Measurements from ENCODE around the gene RAB7B. TPM values are rescaled to one million over a fixed set of nuclear protein-coding genes. Genes with fewer than 3 reads are reported as not detected.
A peak's percentile ranks its signal among the peaks of the same experiment; 100 is the strongest.
"Not testable (repeated sequence)": the region's sequence is repeated elsewhere in the genome, so short reads cannot be mapped to it uniquely, and the experiment has no call there.

RAB7B gene, protein sequence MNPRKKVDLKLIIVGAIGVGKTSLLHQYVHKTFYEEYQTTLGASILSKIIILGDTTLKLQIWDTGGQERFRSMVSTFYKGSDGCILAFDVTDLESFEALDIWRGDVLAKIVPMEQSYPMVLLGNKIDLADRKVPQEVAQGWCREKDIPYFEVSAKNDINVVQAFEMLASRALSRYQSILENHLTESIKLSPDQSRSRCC
- 10 to 100 TPM in 5 of 12 donors, 1 to 10 TPM in 6, not detected in 1; 8.7 to 19.4 (median 10.0) TPM for polyA plus RNA-seq (ENCODE audit: insufficient read length in 12 of 12)
- long read RNA-seq, donor 1, partial matches to known transcripts, result 0 of 1 reads
- long read RNA-seq, donor 1, other reads (novel, unspliced or antisense), result 0 of 1 reads
- long read RNA-seq, donor 2, partial matches to known transcripts, result 0 of 5 reads
- long read RNA-seq, donor 2, other reads (novel, unspliced or antisense), result 0 of 5 reads
- long read RNA-seq, donor 3, partial matches to known transcripts, result 0 of 2 reads
- long read RNA-seq, donor 3, other reads (novel, unspliced or antisense), result 0 of 2 reads
- long read RNA-seq, donor 4, result 0 reads
- long read RNA-seq, donor 5, partial matches to known transcripts, result 0 of 2 reads
- long read RNA-seq, donor 5, other reads (novel, unspliced or antisense), result 0 of 2 reads
- long read RNA-seq, donor 6, partial matches to known transcripts, result 0 of 1 reads
- long read RNA-seq, donor 6, other reads (novel, unspliced or antisense), result 0 of 1 reads
- long read RNA-seq, donor 7, result 0 reads
- long read RNA-seq, donor 8, partial matches to known transcripts, result 0 of 1 reads
- long read RNA-seq, donor 8, other reads (novel, unspliced or antisense), result 0 of 1 reads
- long read RNA-seq, donor 9, partial matches to known transcripts, result 0 of 2 reads
- long read RNA-seq, donor 9, other reads (novel, unspliced or antisense), result 0 of 2 reads
- long read RNA-seq, donor 10, partial matches to known transcripts, result 13 of 15 reads
- long read RNA-seq, donor 10, other reads (novel, unspliced or antisense), result 0 of 15 reads
- long read RNA-seq, donor 11, partial matches to known transcripts, result 8 of 11 reads
- long read RNA-seq, donor 11, other reads (novel, unspliced or antisense), result 0 of 11 reads

DNA sequence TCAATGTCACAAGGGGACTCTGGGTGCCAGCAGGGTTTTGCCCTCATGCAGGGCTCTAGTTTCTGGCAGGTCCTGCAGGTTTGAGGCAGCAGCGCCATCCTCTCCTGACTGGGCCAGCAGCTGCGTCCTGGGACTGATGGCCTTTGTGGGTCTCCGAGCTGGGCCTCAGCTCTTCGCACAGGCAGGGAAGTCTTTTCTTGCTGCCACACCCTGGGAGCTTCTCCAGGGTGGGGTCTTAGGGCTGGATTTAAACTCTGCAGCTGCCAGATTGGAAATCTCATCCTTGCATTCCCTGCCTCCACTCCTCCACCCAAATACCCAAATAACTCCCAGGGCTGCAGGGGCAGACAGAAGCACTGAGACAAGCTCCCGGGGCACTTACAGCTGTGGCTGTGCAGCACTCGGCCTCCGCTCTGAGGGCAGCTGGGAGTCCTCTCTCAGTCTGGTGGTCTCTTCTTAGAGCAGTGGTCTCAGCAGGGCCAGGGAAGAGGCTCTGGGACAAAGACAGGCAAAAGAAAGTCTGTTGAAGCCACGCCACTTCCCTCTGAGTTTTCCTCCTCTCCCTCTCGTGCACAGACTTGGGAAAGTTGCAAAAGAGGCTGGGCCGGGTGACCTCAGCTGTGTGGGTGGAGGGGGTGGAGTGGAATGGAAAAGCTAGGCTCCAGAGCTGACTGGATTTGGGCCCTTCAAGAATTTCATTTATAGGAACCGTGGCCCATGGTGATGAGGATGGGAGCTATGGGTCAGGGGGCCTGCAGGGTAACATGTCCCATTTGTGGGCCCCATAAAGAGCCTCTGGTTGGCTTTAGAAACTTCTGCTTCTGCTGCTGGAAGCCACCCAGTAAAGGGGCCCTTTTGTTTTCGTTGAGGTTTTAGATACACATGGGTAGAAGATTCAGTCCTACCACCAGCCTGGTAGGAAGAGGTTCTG, at the start of gene RAB7B:
Gene RAB7B (minus strand): TSS at position 525 of the 931 bp plus-strand sequence. CDS start 9,260 bp downstream, outside the sequence.
- peak; percentile 80 for DNase-seq

DNA sequence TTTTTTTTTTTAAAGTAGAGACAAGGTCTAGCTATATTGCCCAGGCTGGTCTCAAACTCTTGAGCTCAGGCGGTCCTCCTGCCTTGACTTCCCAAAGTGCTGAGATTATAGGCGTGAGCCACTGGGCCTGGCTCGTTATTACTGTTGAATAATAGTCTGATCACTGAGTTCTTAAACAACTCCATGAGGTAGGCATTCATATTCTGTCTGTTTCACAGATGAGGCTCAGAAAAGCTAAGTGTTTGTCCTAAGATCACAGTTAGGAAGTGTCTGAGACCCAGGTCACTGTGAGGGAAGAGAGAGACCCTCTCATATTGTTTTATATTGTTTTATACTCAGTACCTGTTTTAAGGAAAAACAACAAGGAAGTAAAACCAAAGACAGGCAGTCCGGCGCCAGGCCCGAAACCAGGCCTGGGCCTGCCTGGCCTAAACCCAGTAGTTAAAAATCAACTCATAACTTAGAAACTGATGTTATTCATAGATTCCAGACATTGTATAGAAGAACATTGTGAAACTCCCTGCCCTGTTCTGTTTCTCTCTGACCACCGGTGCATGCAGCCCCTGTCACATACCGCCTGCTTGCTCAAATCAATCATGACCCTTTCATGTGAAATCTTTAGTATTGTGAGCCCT, 49.2 kb upstream of the RAB7B start:
- DNase-seq, result not testable (repeated sequence)

DNA sequence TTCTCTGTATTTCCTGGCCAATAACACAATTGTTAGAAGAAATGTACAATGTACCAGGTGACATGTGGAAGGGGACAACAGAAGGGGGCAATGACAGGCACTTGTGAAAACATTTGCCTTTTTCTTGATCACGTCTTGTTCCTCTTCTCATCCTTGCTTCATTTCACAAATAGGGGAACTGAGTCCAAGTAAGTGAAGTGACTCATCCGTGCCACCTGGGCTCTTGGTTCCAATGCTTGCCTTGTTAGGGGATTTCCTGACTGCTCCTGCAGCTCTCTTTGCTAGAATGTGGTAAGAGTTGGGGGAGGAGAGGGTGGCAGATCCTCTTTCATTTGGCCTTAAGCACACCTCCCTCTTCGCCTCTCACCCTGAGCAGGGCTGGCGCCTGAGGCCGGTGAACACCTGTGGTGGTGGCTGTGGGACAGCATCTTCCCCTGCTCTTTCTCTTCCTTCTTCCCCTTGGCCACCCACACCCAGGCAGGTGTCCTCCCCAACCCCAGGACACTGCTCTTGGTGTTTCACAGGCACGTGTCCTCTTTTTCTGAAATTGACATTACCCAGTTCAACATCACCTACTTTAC, 47.5 kb upstream of the RAB7B start:
- no peak for DNase-seq

DNA sequence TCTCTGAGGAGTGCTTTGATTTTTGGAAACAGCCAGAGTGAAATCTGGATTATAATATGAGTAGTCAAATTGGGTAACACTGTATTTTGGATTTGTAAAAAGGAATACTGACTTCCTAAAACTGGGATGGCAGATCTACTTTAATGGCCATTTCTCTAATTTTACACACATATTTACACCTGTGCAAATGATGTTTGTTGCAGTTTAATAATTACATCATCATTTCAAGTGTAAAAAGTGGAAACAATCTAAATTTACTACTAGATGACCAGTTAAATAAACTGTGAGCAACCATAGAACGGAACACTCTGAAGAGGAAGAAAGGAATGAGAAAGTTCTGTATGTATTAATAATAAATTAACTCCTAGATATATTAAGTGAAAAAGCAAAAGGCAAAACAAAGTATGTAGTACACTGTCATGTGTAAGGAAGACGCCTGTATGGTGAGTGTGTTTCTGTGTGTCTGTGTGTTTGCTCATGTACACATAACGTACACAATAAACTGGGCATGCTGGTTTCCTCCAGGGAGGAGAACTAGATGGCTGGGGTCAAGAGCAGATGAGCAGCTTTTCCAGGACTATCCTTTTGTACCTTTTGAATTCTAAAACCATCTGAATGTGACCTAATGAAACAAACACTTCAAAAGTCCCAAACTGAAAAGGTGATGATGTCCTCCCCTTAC, 46.9 kb upstream of the RAB7B start:
- no peak for DNase-seq

DNA sequence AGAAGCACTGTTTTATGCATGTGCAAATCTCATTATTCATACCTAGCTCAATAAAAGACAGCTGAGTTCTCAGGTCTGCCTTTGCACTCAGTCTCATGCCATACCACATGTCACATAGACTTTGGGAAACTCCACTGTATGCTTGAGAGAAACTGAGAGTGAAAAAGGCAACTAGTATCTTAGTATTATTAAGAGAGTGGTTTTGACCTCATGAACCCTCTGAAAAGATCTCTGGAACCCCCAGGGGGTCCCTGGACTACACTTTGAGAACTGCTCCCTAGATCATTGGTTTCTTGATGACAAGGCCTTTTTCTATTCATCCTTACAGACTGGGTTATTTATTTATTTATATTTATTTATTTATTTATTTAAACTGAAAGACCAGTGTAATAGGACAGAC, 46.1 kb upstream of the RAB7B start:
- DNase-seq, result no peak

DNA sequence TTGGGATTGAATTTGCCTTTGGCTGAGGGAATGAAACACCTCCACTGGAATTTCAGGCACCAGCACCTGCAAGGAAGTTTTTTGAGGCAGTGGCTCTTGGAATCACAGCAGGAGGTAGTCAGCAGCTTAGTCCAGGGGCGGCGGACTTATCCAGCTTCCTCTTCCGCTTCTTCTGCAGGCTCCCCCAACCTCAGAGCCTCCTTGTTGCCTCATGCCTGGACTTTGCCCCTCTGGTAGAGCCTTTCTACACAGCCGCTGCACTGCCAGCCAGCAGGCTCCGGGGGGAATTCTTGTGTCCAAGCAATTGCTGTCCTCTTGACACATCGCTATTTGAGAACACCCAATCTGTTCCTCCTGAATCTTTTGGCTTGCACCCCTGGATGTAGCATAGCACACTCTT, 45.4 kb upstream of the RAB7B start:
- DNase-seq, result no peak

DNA sequence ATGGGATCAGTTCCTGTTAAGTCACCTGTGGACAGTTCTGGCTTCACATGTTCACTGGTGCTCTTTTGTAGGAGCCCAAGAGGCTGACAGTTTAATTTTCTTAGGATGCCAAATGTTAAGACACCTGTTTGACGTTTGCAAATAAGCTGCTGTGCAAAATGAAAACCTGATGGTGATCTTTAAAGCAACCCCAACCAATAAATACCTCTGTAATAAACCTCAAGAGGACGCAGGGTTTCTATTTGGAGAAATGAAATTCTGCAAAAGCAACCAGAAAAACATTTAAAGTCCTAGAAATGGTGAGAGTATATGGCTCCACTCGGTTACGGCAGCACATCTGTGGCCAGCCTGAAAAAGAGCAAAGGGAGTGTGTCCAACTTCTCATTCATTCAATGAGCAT, 44.1 kb upstream of the RAB7B start:
- no peak for DNase-seq

DNA sequence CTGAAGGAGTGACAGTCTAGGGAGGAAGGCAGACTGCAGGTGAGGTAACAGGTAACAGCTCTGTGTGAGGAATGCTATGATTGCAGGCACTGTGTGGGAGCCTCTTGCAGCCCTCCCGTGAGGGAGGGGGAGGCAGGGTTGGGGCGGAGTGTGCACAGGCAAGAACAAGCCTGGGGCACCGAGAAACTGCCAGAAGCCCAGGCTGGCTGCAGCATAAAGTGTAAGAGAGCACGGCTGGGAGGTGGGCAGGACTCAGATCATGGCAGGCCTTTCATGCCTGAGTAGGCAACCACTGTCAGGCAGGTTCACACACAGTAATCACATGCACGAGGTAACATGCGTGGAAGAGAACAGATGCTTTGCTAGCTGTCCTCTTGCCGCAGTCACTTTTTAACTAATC, 38.4 kb upstream of the RAB7B start:
- no peak for DNase-seq

DNA sequence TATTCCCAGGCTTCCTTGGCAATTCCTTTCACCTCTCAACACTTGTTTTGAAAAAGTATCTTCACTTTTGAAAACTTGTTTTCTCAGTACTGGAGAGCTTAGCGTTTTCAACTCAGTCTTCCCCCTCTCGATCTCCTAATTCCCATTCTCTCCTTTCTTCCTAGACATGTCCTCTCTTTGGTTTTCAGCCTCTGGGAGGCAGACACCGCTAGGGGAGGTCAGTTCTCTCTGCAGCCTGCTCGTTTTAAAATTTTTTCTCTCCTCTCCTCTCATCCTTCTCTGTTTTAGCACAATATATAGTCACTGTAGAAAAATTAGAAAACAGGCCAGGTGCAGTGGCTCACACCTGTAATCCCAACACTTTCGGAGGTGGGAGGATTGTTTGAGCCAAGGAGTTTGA, 37.1 kb upstream of the RAB7B start:
- no peak for DNase-seq

DNA sequence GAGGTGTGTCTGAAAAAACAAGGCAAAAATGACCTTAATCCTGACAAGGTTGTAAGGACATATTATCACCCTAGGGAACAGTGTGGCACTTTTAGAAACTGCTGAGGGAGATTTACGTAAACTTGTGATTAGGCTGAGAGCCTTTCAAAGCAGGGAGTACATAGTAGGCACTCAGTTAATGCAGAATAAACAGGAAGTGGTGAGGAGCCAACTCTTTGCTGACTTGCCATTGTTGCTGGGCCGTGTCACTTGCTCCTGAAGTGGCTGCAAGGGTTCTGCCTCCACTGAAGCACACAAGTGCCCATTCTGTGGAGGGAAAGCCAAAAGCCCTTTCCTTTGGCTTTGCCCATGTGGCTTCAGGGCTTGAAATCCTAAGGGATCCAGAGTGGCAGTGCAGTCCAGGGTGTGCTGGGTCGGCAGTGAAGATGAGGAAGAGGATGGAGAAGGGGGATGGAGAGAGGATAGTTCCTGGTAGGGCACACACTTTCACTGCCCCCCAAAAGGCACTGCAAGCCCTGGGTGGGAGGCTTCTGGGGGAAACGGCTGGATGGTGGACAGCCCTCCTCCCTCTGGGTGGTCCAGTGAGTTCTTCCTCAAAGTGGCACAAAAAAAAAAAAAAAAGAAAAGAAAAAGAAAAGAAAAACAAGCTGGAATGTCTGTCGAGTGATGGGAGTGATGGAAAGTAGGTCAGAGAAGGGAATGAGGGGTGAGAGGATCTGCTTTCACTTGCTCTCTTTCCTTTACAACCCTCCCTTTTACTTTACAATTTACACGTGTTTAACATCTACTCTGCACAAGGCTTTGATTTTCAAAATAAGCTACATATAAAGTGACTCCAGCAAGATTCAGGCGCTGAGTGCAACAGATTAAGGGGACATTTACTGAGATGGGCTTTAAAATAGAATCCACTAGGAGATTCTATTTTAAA, 36.1 kb upstream of the RAB7B start:
- DNase-seq, result no peak

DNA sequence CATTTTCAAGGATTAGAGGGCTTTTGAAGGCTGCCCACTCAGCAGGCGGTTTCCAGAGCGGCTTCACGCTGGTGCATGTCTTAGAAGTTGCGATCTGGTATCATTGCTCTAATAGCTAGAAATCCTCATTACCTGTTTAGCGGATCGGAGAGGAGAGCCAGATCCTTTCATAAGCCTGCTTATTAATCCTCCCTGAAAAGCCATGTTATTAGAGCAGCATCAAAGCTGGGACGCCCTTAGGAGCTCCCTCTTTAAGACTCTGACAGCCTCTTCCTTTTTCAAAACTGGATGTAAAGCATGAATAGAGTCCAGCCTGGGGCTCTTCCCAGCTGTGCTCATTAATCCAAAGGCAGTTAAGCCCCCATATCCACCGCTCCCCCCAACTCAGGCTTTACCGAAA, 34.4 kb upstream of the RAB7B start:
- DNase-seq, result no peak

DNA sequence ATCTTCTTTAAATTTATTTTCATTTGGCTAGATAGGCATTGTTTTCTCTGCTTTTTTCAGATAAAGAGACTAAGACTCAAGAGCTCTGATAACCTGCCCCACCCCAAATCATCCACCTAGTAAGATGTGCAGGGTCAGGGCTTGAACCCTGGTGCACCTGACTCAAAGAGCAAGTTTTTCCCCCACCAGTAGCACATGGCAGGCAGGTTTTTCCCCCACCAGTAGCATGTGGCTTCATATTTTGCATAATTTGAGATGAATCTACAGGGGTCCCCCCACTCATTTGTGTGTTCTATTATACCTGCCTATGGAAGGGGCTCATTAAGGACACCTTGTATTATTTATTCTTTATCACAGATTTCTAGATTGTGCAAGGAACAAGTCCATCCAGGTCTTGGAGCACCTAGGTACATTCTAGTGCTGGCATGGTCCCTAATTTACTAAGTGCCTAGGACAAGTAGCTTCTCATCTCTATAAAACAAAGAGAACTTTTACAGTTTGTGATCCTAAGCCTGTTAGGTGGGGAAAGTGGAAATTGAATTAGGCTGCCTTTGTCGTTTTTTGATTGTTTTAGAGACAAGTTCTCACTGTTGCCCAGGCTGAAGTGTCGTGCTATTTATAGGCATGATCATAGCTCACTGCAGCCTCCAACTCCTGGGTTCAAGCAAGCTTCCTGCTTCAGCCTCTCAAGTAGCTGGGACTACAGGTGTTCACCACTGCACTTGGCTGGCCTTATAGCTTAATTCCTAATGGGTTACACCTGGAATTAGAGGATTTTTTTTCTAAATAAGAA, 33.7 kb upstream of the RAB7B start:
- no peak for DNase-seq

DNA sequence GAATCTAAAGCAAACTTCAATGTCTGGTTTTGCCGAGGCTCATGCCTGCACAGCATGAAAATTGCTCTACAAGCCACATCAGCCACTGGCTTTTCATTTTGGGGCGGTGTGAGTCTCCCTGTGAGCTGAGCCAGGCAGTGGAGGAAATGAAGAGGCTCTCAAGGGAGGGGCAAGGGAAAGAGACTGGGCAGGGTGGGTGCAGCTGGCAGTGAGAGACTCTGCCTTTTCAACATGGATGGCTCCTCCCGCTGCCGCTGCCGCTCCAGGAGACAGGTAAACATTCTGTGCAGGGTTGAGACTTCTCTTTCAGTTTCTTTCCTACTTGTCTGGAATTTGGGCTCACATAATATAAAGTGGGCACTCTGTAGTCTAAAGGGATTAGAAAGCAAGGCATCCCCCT, 31.8 kb upstream of the RAB7B start:
- no peak for DNase-seq

DNA sequence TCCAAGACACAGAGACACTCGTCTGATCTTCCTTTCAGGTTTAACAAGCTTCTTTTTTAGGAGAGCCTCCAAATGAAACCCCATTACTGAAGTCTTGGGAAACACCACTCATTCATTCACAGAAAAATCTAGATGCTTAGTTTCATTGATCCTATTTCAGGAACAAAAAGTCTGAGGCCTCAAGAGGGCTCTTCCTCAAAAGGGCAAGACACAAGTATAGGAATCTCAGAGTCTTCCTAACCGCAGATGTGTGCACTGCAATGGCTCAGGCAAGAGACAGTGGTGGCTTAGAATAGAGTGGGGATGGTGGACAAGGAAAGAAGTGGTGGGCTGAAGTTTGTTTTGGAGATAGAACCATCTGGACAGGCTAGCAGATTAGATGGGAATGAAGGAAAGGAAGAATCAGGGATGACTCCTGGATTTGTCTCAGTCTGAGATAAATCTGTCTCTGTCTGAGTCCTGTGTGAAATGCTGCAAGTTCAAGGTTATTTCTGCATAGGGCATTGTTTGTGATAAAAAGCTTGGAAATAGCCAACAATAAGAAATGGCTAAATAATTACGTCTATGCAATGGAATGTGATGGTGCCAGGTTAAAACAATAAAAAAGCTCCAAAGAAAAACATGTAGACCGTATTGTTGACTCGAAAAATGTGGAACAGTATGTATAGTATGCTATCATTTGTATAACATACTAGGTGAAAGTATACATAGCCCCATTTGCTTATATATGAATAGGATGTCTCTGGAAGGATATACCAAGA, 29.4 kb upstream of the RAB7B start:
- no peak for DNase-seq

DNA sequence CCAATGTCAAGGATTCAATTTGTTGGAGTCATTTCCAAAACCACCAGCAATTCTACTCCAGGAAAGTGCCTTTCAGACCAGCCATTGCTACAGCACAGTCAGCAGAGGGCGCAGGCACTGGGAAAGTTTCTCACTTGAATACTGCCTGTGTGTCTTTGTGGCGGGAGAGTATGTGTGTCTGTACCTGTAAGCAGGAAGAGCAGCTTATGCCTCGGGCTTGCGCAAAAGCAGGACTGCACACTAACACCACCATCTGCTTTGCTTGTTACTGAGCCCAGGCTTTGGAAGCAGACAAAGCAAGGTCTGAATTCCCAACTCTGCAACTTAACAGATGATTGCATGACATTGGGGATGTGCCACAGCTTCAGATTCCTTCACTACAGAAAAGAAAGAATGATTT, 27.5 kb upstream of the RAB7B start:
- peak; percentile 69 for DNase-seq

DNA sequence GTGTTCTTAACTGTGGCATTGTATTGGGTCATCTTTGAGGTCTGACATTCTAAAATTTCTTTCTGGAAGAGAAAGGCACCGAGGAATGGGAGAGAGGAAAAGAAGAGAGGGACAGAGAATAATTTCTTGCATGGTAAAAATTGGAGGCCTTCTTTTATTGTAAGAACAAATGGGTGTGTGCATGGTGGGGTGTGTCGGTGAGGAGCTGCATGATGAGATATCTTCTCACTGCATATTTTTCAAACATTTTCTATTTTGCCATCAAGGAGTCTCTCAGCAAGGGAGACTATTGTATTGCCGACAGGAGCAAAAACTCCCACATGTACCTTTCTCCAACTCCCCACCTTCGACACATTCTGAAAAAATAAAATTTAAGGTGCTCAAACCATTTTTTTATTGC, 27.0 kb upstream of the RAB7B start:
- no peak for DNase-seq

DNA sequence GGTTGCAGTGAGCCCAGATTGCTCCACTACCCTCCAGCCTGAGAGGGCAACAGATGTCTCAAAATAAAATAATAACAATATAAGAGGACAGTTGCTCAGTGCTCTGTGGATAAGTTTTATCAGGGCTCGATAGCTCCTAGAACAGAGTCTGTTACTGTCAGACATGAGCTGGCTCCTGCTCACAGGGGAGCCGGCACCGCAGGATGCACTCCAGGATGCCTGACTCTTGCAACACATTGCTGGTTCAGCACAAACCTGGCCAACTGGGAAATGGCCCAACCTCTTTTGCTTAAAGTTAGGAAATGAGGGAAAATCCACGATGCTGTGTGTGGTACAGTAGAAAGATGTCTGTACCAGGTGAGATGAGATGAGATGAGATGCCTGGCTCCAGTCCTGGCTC, 26.3 kb upstream of the RAB7B start:
- no peak for DNase-seq

Data from muscle of arm (tissue), 14 donors.